ENCODE measurements around the gene CST1.

Gene CST1

DNA sequence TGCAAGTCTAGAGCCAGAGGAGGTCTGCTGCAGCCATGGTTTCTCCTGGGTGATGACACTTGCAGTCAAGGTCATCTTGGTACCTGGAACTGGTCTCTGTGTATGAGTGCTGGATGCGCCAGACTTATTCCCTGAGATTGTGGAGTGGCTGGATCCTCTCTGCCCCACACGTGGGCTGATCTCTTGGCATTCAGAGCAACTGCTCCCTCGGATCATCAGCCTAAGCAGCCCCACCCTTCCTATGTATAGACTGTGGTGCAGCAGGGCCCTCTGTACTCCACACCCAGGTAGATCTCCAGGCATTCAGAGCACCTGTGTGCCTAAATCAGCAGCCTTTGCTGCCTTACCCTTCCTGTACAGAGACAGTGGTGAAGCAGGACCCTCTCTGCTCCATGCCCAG, 49.8 kb downstream of the CST1 start:
- no peak for DNase-seq

DNA sequence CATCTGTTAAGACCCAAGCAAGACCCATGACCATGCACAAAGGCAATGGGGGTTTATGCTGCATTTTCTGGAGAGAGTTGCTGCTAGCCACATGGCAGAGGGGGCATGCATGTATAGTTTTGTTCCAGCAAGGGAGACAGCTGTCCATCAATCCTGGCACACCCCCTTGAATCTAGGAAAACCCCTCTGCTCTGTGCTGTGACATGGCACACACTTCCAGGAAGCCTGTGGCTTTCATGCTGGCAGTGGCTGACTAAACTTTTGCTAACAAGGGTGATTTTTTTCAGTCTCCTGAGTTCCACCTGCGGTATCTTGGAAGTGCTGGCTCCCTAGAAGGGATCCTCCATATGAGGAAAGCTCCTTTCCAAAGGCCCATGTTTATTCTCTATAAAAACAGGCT, 52.8 kb downstream of the CST1 start:
- no peak for DNase-seq
